ENCODE data around the gene RASSF6. TPM values are rescaled to one million over a fixed set of nuclear protein-coding genes. Genes with fewer than 3 reads are reported as not detected.

RASSF6 gene
- total and polyA plus RNA-seq, 2 donors (not counting 1 experiment from before 2014, with no cell fraction given): under 0.01 to 0.01 TPM

GRCh38 chr4:73528171-73528570, 92.1 kb downstream of the RASSF6 start:
- TF ChIP-seq EZH2 (IDR thresholded peaks at IDR 0.05; ENCODE audit: low read length, missing control alignments): no peak
- TF ChIP-seq CTCF (conservative IDR thresholded peaks at IDR 0.05 in 1 of 2, IDR thresholded peaks at IDR 0.05 in 1 of 2; ENCODE audit: low read depth in 1 of 2, low read length in 2 of 2): no peak
- Histone ChIP-seq H2AFZ (ENCODE audit: low read length) (no peak overlapping the region), H3K27me3 (ENCODE audit: control insufficient read depth, insufficient read depth, low read length) (peaks cover 10% of the 10 kb centered on the region), H4K20me1 (ENCODE audit: control insufficient read depth, extremely low read depth, insufficient read depth, low read length) (no peaks in the 10 kb centered on the region), H3K4me3 (replicated peaks in 1 of 4; ENCODE audit: control extremely low read depth in 1 of 4, insufficient read depth in 1 of 4, low read depth in 3 of 4, low read length in 4 of 4) (no peak overlapping the region), H3K9ac (ENCODE audit: insufficient read depth, low read length) (no peak overlapping the region), H3K36me3 (ENCODE audit: control insufficient read depth, insufficient read depth, low read length) (no peaks in the 10 kb centered on the region), H3K4me1 (ENCODE audit: control insufficient read depth, extremely low read depth, insufficient read depth, low read length) (no peaks in the 10 kb centered on the region), H3K4me2 (ENCODE audit: extremely low read depth, insufficient read depth, low read length) (no peak overlapping the region), H3K79me2 (ENCODE audit: control insufficient read depth, insufficient read depth, low read length) (no peaks in the 10 kb centered on the region), H3K27ac (ENCODE audit: insufficient read depth, low read length) (no peak overlapping the region), H3K9me3 (ENCODE audit: control insufficient read depth, insufficient read depth, low read depth, low read length) (no peaks in the 10 kb centered on the region)
- DNase-seq (ENCODE audit: low read depth in 2 of 2): no peak

GRCh38 chr4:73527196-73527595, 93.0 kb downstream of the RASSF6 start:
- Histone ChIP-seq H3K4me3 (replicated peaks in 1 of 4; ENCODE audit: control extremely low read depth in 1 of 4, insufficient read depth in 1 of 4, low read depth in 3 of 4, low read length in 4 of 4) (no peak overlapping the region), H4K20me1 (ENCODE audit: control insufficient read depth, extremely low read depth, insufficient read depth, low read length) (no peaks in the 10 kb centered on the region), H3K27ac (ENCODE audit: insufficient read depth, low read length) (no peak overlapping the region), H3K27me3 (ENCODE audit: control insufficient read depth, insufficient read depth, low read length) (peaks cover 10% of the 10 kb centered on the region), H3K9me3 (ENCODE audit: control insufficient read depth, insufficient read depth, low read depth, low read length) (no peaks in the 10 kb centered on the region), H3K4me2 (ENCODE audit: extremely low read depth, insufficient read depth, low read length) (no peak overlapping the region), H3K4me1 (ENCODE audit: control insufficient read depth, extremely low read depth, insufficient read depth, low read length) (no peaks in the 10 kb centered on the region), H2AFZ (ENCODE audit: low read length) (no peak overlapping the region), H3K36me3 (ENCODE audit: control insufficient read depth, insufficient read depth, low read length) (no peaks in the 10 kb centered on the region), H3K79me2 (ENCODE audit: control insufficient read depth, insufficient read depth, low read length) (no peaks in the 10 kb centered on the region), H3K9ac (ENCODE audit: insufficient read depth, low read length) (no peak overlapping the region)
- DNase-seq (ENCODE audit: low read depth in 2 of 2): no peak
- TF ChIP-seq CTCF (conservative IDR thresholded peaks at IDR 0.05 in 1 of 2, IDR thresholded peaks at IDR 0.05 in 1 of 2; ENCODE audit: low read depth in 1 of 2, low read length in 2 of 2) (no peak), EZH2 (IDR thresholded peaks at IDR 0.05; ENCODE audit: low read length, missing control alignments) (no peak)

GRCh38 chr4:73525611-73526010, 94.6 kb downstream of the RASSF6 start:
- H3K27ac ChIP-seq (ENCODE audit: insufficient read depth, low read length): no peak overlapping the region
- H3K36me3 ChIP-seq (ENCODE audit: control insufficient read depth, insufficient read depth, low read length): no peaks in the 10 kb centered on the region
- no peak overlapping the region for H3K4me2 ChIP-seq (ENCODE audit: extremely low read depth, insufficient read depth, low read length)
- no peaks in the 10 kb centered on the region for H3K9me3 ChIP-seq (ENCODE audit: control insufficient read depth, insufficient read depth, low read depth, low read length)
- H3K9ac ChIP-seq (ENCODE audit: insufficient read depth, low read length): no peak overlapping the region
- H3K4me1 ChIP-seq (ENCODE audit: control insufficient read depth, extremely low read depth, insufficient read depth, low read length): no peaks in the 10 kb centered on the region
- H3K27me3 ChIP-seq (ENCODE audit: control insufficient read depth, insufficient read depth, low read length): peaks cover 10% of the 10 kb centered on the region
- no peaks in the 10 kb centered on the region for H3K79me2 ChIP-seq (ENCODE audit: control insufficient read depth, insufficient read depth, low read length)
- no peak overlapping the region for H3K4me3 ChIP-seq (replicated peaks in 1 of 4; ENCODE audit: control extremely low read depth in 1 of 4, insufficient read depth in 1 of 4, low read depth in 3 of 4, low read length in 4 of 4)
- no peaks in the 10 kb centered on the region for H4K20me1 ChIP-seq (ENCODE audit: control insufficient read depth, extremely low read depth, insufficient read depth, low read length)
- no peak overlapping the region for H2AFZ ChIP-seq (ENCODE audit: low read length)
- TF ChIP-seq EZH2 (IDR thresholded peaks at IDR 0.05; ENCODE audit: low read length, missing control alignments) (no peak), CTCF (conservative IDR thresholded peaks at IDR 0.05 in 1 of 2, IDR thresholded peaks at IDR 0.05 in 1 of 2; ENCODE audit: low read depth in 1 of 2, low read length in 2 of 2) (no peak)
- no peak for DNase-seq (ENCODE audit: low read depth in 2 of 2)
